CD4-positive, alpha-beta T cell (primary cell): ENCODE measurements around the gene COL6A5. TPM values are rescaled to one million over a fixed set of nuclear protein-coding genes. Genes with fewer than 3 reads are reported as not detected.

ENCODE experiments used
- ATAC-seq: fragments of 200-7000 bp; cut with Tn5 transposase; one replicate; pipeline ENCODE4 v1.10.0; 2022; ENCODE audit warnings: mild to moderate bottlenecking; ENCODE audit not compliant: poor library complexity
- CTCF ChIA-PET: fragments of 350-600 bp; sonication (Branson Sonifier 250); formaldehyde crosslinking; loops from one replicate; lab custom pipeline; 2021; ENCODE audit warnings: antibody characterized with exemption, inconsistent platforms; lab: Charles Lee
- POLR2A ChIA-PET: fragments of 350-600 bp; sonication (Branson Sonifier 250); formaldehyde crosslinking; loops from one replicate; lab custom pipeline; 2021; ENCODE audit warnings: antibody characterized with exemption, inconsistent platforms; lab: Charles Lee
- DNase-seq, 14 experiments: peaks; one replicate each; pipeline ENCODE4 v3.0.0-alpha.2; 2013 to 2020; ENCODE audit warnings: mixed read lengths in 2 of 14
- H3K27ac ChIP-seq, 2 donors: one replicate each; pipeline versions ENCODE4 v1.5.1 to v1.7.0; 2013; ENCODE audit warnings: low read length in 2 of 2, low read depth in 1 of 2, mild to moderate bottlenecking in 1 of 2
- H3K27me3 ChIP-seq, 2 experiments: 1 replicate in 1 of 2; 2 replicates in 1 of 2; pipeline versions ENCODE4 v1.6.1 to v1.7.0; 2013; ENCODE audit warnings: low read length in 2 of 2, control low read depth in 1 of 2, mild to moderate bottlenecking in 1 of 2, moderate library complexity in 1 of 2; ENCODE audit not compliant: insufficient read depth in 2 of 2, control insufficient read depth in 1 of 2
- H3K36me3 ChIP-seq: one replicate; pipeline ENCODE4 v1.6.1; 2013; ENCODE audit warnings: low read length, control low read depth; ENCODE audit not compliant: insufficient read depth
- H3K4me1 ChIP-seq: one replicate; pipeline ENCODE4 v1.6.1; 2013; ENCODE audit warnings: low read length, control low read depth; ENCODE audit not compliant: insufficient read depth
- H3K4me3 ChIP-seq: one replicate; pipeline ENCODE4 v1.5.1; 2013; ENCODE audit warnings: mild to moderate bottlenecking, low read length, moderate library complexity
- H3K9me3 ChIP-seq, 2 experiments: 1 replicate in 1 of 2; 2 replicates in 1 of 2; pipeline versions ENCODE4 v1.6.1 to v1.7.0; 2013; ENCODE audit warnings: low read length in 2 of 2, mild to moderate bottlenecking in 2 of 2, control low read depth in 1 of 2, moderate library complexity in 1 of 2; ENCODE audit not compliant: control insufficient read depth in 1 of 2, insufficient read depth in 1 of 2
- H3K27ac Mint-ChIP-seq: one replicate; pipeline ENCODE4 v1.8.0; 2020; ENCODE audit warnings: mixed read lengths
- H3K27me3 Mint-ChIP-seq: one replicate; pipeline ENCODE4 v1.8.0; 2021; ENCODE audit warnings: mixed read lengths
- H3K36me3 Mint-ChIP-seq: one replicate; pipeline ENCODE4 v1.8.0; 2021; ENCODE audit warnings: low read depth, mixed read lengths
- H3K4me1 Mint-ChIP-seq: one replicate; pipeline ENCODE4 v1.8.0; 2021; ENCODE audit warnings: low read depth, mixed read lengths
- H3K4me3 Mint-ChIP-seq: one replicate; pipeline ENCODE4 v1.8.0; 2020; ENCODE audit warnings: mild to moderate bottlenecking, mixed read lengths
- H3K9me3 Mint-ChIP-seq: one replicate; pipeline ENCODE4 v1.8.0; 2020; ENCODE audit warnings: mixed read lengths
- CTCF ChIP-seq: fragments of 200-600 bp; IDR thresholded peaks from one replicate; pipeline ENCODE4 v1.8.0; 2022; ENCODE audit warnings: antibody characterized with exemption, mild to moderate bottlenecking
- intact Hi-C, 2 experiments: fragments of 100-400 bp; cut with DNase I in 1 of 2; cut with micrococcal nuclease in 1 of 2; formaldehyde crosslinking; loops; one replicate each; pipeline versions ENCODE4 v1.15.1 to v1.9.0; 2023 to 2025; cut with DNase I, micrococcal nuclease
- total RNA-seq, 174 experiments: library from RNA in 2 of 174; stranded (reverse) in 2 of 174; gene quantifications; one replicate each; pipeline ENCODE4 v1.2.3 and lab custom pipeline; 2021 to 2026

COL6A5 gene
- total RNA-seq, 2 experiments from 2014 or later, result not detected

DNA sequence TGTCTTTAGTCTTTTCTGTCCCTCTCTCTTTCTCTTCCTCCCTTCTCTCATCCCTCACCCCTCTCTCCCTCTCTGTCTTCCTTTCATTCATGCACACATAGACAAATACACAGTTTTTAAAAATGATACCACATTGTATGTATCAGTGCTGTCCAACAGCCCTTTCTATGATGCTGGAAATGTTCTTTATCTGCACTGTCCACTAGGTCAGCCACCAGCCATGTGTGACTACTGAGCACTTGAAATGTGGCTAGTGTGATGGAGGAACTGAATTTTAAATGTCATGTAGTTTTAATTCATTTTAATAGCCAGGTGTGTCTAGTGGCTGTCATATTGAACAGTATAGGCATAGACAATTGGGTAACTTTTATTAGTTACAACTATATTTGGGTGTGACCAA, 34.9 kb downstream of the COL6A5 start:
- no peaks in the 10 kb centered on the region for H3K9me3 ChIP-seq
- H3K4me3 Mint-ChIP-seq, result no peak overlapping the region
- no peak overlapping the region for H3K4me3 ChIP-seq
- no peaks in the 10 kb centered on the region for H3K36me3 ChIP-seq
- H3K27ac ChIP-seq, result no peak overlapping the region
- ChIA-PET CTCF (no interaction called here), POLR2A (no interaction called here)
- no peak overlapping the region for H3K27ac Mint-ChIP-seq
- H3K36me3 Mint-ChIP-seq, result no peaks in the 10 kb centered on the region
- TF ChIP-seq CTCF, result no peak
- H3K4me1 Mint-ChIP-seq, result no peaks in the 10 kb centered on the region
- no peaks in the 10 kb centered on the region for H3K4me1 ChIP-seq
- DNase-seq (no peak), ATAC-seq (no peak)
- no peaks in the 10 kb centered on the region for H3K9me3 Mint-ChIP-seq
- intact Hi-C loops, result no loop called here
- H3K27me3 ChIP-seq, result no peaks in the 10 kb centered on the region
- peaks cover 38% of the 10 kb centered on the region for H3K27me3 Mint-ChIP-seq

DNA sequence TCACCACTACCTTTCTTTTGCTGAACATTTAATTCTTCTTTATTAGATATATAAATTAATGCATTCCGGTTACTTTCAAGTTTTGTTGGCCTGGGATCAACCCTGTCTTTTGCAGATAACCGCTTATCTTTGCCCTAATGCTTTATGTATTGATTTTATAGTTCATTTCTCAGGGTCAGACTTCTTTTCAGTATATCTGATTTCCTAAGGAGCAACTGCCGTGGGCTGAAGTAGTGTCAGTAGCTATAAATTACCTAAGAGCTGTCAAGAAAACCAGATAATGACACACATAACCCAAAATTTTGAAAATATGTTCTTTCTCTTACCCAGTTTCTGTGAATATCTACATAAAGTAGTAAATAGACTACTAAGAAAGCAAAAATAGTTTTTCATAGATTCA, 38.0 kb downstream of the COL6A5 start:
- H3K36me3 Mint-ChIP-seq, result no peaks in the 10 kb centered on the region
- H3K27ac ChIP-seq, result no peak overlapping the region
- TF ChIP-seq CTCF, result no peak
- H3K4me3 Mint-ChIP-seq, result no peak overlapping the region
- H3K9me3 ChIP-seq, result no peaks in the 10 kb centered on the region
- no peak overlapping the region for H3K4me3 ChIP-seq
- H3K9me3 Mint-ChIP-seq, result no peaks in the 10 kb centered on the region
- H3K27me3 ChIP-seq, result no peaks in the 10 kb centered on the region
- H3K27me3 Mint-ChIP-seq, result peaks cover 24% of the 10 kb centered on the region
- H3K27ac Mint-ChIP-seq, result no peak overlapping the region
- no peaks in the 10 kb centered on the region for H3K36me3 ChIP-seq
- H3K4me1 ChIP-seq, result no peaks in the 10 kb centered on the region
- no peaks in the 10 kb centered on the region for H3K4me1 Mint-ChIP-seq
- POLR2A ChIA-PET, result no interaction called here
- CTCF ChIA-PET, result no interaction called here
- ATAC-seq (no peak), DNase-seq (no peak)
- intact Hi-C loops, result no loop called here

DNA sequence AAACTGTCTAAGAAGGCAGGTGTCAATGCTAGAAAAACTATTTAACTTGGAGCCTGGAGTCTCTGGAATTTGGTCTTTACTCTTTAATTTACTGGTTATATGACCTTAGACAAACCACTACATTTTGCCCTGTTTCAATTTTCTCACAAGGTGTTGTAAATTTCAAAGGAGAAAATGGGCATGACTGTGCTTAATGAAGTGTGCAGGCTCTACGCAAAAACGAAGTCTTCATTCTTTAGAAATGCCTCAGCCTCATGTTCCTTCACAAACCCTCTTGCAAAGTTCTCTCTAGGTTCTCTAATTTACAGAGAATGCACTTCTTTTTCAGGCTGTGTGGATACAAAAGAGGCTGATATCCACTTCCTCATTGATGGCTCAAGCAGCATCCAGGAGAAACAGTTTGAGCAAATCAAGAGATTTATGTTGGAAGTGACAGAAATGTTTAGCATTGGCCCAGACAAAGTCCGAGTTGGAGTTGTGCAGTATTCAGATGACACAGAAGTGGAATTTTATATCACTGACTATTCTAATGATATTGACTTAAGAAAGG, 39.1 kb downstream of the COL6A5 start:
- no peaks in the 10 kb centered on the region for H3K27me3 ChIP-seq
- POLR2A ChIA-PET, result no interaction called here
- H3K4me3 Mint-ChIP-seq, result no peak overlapping the region

More for the DNA sequence above, 39.1 kb downstream of the COL6A5 start:
- no peak for DNase-seq
- H3K4me1 Mint-ChIP-seq, result no peaks in the 10 kb centered on the region
- no peak for TF ChIP-seq CTCF
- H3K27ac ChIP-seq, result no peak overlapping the region
- peaks cover 16% of the 10 kb centered on the region for H3K27me3 Mint-ChIP-seq
- H3K9me3 ChIP-seq, result no peaks in the 10 kb centered on the region
- ATAC-seq, result no peak
- H3K4me1 ChIP-seq, result no peaks in the 10 kb centered on the region
- H3K4me3 ChIP-seq, result no peak overlapping the region
- CTCF ChIA-PET, result no interaction called here
- no peaks in the 10 kb centered on the region for H3K36me3 ChIP-seq
- intact Hi-C loops, result no loop called here
- no peak overlapping the region for H3K27ac Mint-ChIP-seq
- H3K36me3 Mint-ChIP-seq, result no peaks in the 10 kb centered on the region
- H3K9me3 Mint-ChIP-seq, result no peaks in the 10 kb centered on the region
